K562 (cell line): ENCODE measurements around the gene TMEM69.

Experiments used
- ATF6 ChIP-seq: sonication (generic); formaldehyde crosslinking; IDR thresholded peaks from 2 replicates; pipeline ENCODE4 v1.4.0; 2020; ENCODE audit warnings: mild to moderate bottlenecking, missing genetic modification reagents
- CTCF ChIP-seq, 3 experiments: IDR thresholded peaks in 2 of 3; conservative IDR thresholded peaks in 1 of 3; 2 replicates each; pipeline ENCODE4 v1.5.1; 2011 to 2012; ENCODE audit warnings: low read length in 3 of 3, mild to moderate bottlenecking in 3 of 3, control low read depth in 2 of 3, improper control_type of control experiment in 1 of 3, inconsistent platforms in 1 of 3, low read depth in 1 of 3, mixed read lengths in 1 of 3, moderate library complexity in 1 of 3; ENCODE audit not compliant: insufficient read depth in 2 of 3
- EZH2 ChIP-seq: IDR thresholded peaks from 2 replicates; pipeline ENCODE4 v1.6.1; 2012; ENCODE audit warnings: low read depth, mild to moderate bottlenecking, inconsistent platforms, low read length, borderline replicate concordance
- HDAC8 ChIP-seq: fragments of 450-650 bp; IDR thresholded peaks from 2 replicates; pipeline ENCODE4 v1.6.1; 2016; ENCODE audit warnings: mild to moderate bottlenecking, missing genetic modification characterization, moderate library complexity, missing compliant biosample characterization
- MEF2D ChIP-seq: conservative IDR thresholded peaks from 2 replicates; pipeline ENCODE4 v1.6.1; 2016; ENCODE audit warnings: low read depth, missing genetic modification characterization, missing compliant biosample characterization
- POLR2AphosphoS5 ChIP-seq: IDR thresholded peaks from 2 replicates; pipeline ENCODE4 v1.6.1; 2011; ENCODE audit warnings: mild to moderate bottlenecking, low read depth, low read length, moderate library complexity; ENCODE audit not compliant: control insufficient read depth, insufficient read depth
- ZBTB7A ChIP-seq: IDR thresholded peaks from 2 replicates; pipeline ENCODE4 v1.6.1; 2011; ENCODE audit warnings: low read depth, mild to moderate bottlenecking, low read length, moderate library complexity, borderline replicate concordance; ENCODE audit not compliant: control insufficient read depth
- TF ChIP-seq, protein P1 (sequence below), 2 experiments: fragments of 450-650 bp; conservative IDR thresholded peaks; 2 replicates each; pipeline ENCODE4 v1.6.1; 2017; ENCODE audit warnings: mild to moderate bottlenecking in 2 of 2, moderate library complexity in 2 of 2

DNA sequence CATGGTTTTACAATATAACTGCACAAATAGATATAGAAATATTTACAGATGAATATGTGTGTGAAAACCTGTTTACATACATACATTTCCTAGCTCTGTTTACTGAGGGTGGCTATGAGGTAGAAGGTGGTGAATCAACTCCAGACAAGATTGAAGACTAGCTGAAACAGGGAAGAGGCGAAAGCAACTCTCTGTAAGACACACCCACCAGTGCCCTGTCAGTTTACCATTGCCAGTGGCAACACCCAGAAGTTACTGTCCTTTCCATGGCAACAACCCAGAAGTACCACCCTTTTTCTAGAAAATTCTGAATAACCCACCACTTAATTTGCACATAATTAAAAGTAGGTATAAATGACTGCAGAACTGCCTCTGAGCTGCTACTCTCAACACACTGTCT, 16.7 kb downstream of the TMEM69 start:
- TF ChIP-seq ZBTB7A: no peak
- no peak for TF ChIP-seq EZH2
- TF ChIP-seq MEF2D (tag): no peak
- TF ChIP-seq, protein P1, sequence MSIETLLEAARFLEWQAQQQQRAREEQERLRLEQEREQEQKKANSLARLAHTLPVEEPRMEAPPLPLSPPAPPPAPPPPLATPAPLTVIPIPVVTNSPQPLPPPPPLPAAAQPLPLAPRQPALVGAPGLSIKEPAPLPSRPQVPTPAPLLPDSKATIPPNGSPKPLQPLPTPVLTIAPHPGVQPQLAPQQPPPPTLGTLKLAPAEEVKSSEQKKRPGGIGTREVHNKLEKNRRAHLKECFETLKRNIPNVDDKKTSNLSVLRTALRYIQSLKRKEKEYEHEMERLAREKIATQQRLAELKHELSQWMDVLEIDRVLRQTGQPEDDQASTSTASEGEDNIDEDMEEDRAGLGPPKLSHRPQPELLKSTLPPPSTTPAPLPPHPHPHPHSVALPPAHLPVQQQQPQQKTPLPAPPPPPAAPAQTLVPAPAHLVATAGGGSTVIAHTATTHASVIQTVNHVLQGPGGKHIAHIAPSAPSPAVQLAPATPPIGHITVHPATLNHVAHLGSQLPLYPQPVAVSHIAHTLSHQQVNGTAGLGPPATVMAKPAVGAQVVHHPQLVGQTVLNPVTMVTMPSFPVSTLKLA (conservative IDR thresholded peaks at IDR 0.05): no peak
- TF ChIP-seq CTCF (IDR thresholded peaks at IDR 0.05 in 2 of 3, conservative IDR thresholded peaks at IDR 0.05 in 1 of 3; ENCODE audit: insufficient read depth in 2 of 3, low read depth in 1 of 3, low read length in 3 of 3): no peak
- TF ChIP-seq ATF6: no peak
- TF ChIP-seq POLR2AphosphoS5: no peak
- no peak for TF ChIP-seq HDAC8
